GM08714 (cell line): ENCODE data around the gene RB1.
"Not testable (repeated sequence)": the region's sequence is repeated elsewhere in the genome, so short reads cannot be mapped to it uniquely, and the experiment has no call there.

Experiments
- H3K4me3 ChIP-seq: fragments of 200-500 bp; sonication (Bioruptor generic); 2 replicates; pipeline ENCODE4 v1.5.1; 2014; ENCODE audit warnings: mild to moderate bottlenecking, low read length, inconsistent platforms
- ZNF274 ChIP-seq: IDR thresholded peaks from 2 replicates; pipeline ENCODE4 v1.6.1; 2012; ENCODE audit warnings: mild to moderate bottlenecking, low read depth, low read length

Gene RB1

DNA sequence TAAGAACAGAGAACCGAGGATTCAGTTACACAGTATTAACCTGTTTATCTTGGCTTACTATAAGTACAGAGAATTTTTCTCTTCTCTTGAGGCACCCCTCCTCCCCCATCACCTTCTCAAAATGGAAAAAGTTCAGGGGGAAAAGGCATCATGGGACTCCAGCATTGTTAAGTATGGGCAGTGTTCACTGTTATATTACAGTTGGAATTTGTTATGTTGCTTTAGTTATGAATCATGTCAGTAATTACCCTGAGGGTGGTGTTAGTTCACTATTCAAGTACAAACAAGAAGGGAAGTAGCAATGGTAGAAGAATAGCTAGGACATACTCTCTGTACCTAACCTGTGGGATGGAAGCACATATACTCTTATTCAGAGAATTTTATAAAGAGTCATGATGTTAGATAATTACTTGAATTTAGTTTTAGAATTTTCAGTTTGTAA lies 97.3 kb downstream of the RB1 start:
- no peak for TF ChIP-seq ZNF274
- H3K4me3 ChIP-seq, result no peak overlapping the region

DNA sequence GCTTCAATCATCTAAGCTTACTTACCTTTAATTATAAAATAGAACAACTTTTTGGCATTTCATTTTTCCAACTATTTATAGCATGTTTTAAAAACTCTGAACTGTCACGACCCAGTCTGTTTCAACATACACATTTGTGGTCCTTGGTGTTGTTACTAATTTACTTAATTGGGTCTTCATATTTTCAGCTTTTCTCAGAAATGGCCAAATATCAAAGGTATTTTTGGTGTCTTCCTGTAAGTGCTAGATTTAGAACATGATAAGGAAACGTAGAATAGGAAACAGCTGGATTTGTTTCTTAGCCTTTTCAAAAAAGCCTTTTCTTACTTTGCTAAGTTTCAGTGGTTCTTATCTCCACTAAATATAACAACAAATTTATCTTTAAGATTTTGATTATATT lies 97.9 kb downstream of the RB1 start:
- no peak for TF ChIP-seq ZNF274
- no peak overlapping the region for H3K4me3 ChIP-seq

- H3K4me3 ChIP-seq, result no peak overlapping the region; the same call in 1 of the 2 replicates
- no peak for TF ChIP-seq ZNF274
Observed at GRCh38 chr13:48402325-48402932, 98.9 kb downstream of the RB1 start.

DNA sequence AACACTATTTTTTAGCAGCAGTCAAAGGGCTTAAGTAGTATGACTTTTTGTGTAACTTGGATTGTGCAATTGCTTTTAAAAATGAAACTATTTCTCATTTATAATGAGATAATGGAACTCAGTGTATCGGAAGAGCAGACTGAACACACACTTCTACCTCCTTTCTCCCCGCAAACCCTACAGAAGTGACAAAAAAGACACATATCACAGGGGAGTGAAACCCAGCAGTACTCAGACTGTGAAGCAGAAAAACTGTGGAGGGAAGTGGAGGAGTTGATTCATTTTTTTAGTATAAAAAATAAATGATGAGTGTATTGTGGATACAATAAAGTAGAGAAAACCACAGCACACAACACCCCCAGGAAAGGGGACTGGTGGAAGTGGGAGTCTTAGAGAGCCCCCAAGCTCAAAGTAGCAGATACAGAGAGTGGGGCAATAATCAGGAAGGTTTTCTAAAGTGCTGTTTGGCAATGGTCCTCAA lies 99.6 kb downstream of the RB1 start:
- H3K4me3 ChIP-seq, result peak overlapping the region; percentile 29; the same call in 1 of the 2 replicates
- no peak for TF ChIP-seq ZNF274

DNA sequence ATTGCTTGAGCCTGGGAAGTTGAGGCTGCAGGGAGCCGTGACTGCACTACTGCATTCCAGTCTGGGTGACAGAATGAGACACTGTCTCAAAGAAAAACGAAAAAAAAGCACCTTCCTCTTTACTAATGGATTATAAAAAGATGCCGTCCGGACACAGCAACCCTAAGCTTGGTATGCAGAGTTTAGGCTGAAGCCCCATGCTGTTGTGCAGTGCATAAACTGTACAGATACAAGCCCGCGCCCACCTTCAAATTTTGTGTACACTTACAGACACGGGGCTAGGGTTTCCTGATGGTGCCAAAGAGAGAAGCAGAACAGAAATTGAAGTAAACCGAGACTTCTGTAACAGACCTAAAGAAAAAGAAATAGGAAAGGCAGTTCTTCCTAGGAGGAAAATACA lies 100.4 kb downstream of the RB1 start:
- no peak overlapping the region; the same call in 1 of the 2 replicates for H3K4me3 ChIP-seq
- no peak for TF ChIP-seq ZNF274

DNA sequence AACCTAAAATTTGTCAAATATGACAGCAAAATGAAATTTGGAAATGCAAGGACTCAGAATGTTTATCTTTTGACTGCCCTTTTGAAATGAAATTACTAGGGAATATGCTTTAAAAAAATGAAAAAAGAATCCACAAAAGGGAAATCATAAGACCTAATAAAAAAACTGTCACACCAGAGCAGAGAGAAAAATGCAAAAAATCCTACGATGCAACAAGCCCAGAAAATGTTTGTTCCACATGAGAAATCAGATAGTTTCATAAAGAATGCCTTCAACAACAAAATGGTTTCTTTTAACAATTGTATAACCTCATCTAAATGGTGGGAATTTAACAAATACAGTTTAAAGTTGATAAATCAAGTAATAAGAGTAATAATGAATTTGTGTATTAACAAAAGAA lies 101.4 kb downstream of the RB1 start:
- TF ChIP-seq ZNF274, result no peak
- no peak overlapping the region for H3K4me3 ChIP-seq

GRCh38 chr13:48405875-48406274 lies 102.3 kb downstream of the RB1 start:
- H3K4me3 ChIP-seq, result no peak overlapping the region
- TF ChIP-seq ZNF274, result no peak

DNA sequence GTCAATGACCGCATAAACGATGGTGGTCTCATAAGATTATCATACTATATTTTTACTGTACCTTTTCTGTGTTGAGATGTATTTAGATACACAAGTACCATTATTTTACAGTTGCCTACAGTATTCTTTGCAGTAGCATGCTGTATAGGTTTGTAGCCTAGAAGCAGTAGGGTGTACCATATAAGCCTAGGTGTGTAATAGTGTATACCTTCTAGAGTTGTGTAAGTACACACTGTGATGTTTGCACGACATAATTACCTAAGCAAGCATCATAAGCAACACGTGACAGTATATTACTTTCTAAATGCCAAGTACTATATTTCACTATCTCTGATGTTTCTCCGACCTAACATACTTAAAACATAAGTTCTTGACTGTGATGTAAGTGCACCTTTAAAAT lies 106.6 kb downstream of the RB1 start:
- H3K4me3 ChIP-seq, result no peak overlapping the region
- no peak for TF ChIP-seq ZNF274

- peak overlapping the region; percentile 82 for H3K4me3 ChIP-seq
- no peak for TF ChIP-seq ZNF274
Observed at GRCh38 chr13:48411147-48411794, 107.7 kb downstream of the RB1 start.

DNA sequence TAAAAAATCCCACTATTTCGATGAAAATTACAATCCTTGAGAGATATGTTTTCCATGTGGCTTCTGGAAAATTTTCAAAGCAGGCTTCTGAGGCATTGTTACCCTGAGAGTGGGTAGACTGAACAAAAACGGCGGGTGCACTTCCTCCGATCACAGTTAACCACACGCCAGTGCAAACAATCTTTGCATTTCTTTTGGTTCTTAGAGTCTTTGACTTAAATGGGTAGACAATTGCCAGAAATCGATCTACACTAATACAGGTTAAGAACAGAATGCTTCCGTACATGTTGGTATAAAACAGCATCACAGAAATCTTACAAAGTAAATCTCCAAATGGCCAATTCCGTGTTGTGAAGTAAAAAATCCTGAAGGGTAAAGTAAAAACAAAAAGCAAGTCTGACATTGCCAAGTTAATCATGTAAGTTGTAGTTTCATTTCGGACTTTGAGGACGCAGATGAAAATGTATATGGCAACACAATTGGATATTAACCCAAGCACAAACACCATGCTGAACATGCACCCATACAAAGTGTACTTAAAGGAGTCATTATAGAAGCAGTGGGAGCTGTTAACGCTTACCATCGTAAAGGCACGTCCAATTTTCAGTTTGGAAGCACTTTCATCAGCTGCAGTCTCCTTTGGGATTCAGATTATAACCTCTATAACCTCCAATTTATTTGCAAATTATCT lies 108.4 kb downstream of the RB1 start:
- no peak for TF ChIP-seq ZNF274
- H3K4me3 ChIP-seq, result peak overlapping the region; percentile 82

- H3K4me3 ChIP-seq, result peak within 1 kb of the TSS; percentile 82
- TF ChIP-seq ZNF274, result no peak
Observed at GRCh38 chr13:48412881-48413351, 109.4 kb downstream of the RB1 start, which contains the start of gene LPAR6. LPAR6 (minus strand) TSS chr13:48413113; CDS start chr13:48412423, 690 bp downstream.

GRCh38 chr13:48414501-48414900 lies 111.0 kb downstream of the RB1 start:
- no peak for TF ChIP-seq ZNF274

DNA sequence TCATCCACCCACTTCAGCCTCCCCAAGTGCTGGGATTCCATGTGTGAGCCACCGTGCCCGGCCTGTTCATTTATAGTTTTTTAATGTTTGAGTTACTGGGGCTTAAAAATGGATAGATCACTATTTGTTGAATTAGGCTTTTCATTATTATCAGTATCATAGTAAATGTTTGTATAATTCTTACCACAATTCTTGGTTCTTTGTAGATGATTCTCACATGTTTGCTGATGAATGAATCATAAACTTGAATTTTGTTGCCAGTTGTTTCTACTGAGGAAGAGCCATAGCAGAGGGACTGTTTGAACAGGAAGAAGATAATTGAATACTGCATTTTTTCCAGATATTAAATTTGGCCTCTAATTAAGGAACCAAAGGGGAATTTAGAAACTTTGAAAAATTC lies 112.0 kb downstream of the RB1 start:
- no peak overlapping the region for H3K4me3 ChIP-seq
- no peak for TF ChIP-seq ZNF274

More at GRCh38 chr13:48414501-48414900, 111.0 kb downstream of the RB1 start:
- H3K4me3 ChIP-seq, result no peak overlapping the region

DNA sequence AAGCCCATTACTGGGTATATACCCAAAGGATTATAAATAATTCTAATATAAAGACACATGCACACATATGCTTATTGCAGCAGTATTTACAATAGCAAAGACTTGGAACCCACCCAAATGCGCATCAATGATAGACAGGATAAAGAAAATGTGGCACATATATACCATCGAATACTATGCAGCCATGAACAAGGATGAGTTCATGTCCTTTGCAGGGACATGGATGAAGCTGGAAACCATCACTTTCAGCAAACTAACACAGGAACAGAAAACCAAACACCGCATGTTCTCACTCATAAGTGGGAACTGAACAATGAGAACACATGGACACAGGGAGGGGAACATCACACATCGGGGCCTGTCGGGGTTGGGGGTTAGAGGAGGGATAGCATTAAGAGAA lies 118.5 kb downstream of the RB1 start:
- H3K4me3 ChIP-seq, result not testable (repeated sequence)

- no peak overlapping the region for H3K4me3 ChIP-seq
- TF ChIP-seq ZNF274, result no peak
Observed at GRCh38 chr13:48424212-48424611, 120.7 kb downstream of the RB1 start.

GRCh38 chr13:48426052-48426451 lies 122.5 kb downstream of the RB1 start:
- no peak for TF ChIP-seq ZNF274

GRCh38 chr13:48426755-48427298 lies 123.3 kb downstream of the RB1 start:
- not testable (repeated sequence) for H3K4me3 ChIP-seq

More at GRCh38 chr13:48426052-48426451, 122.5 kb downstream of the RB1 start:
- no peak overlapping the region for H3K4me3 ChIP-seq
